GM23338 (cell line): ENCODE measurements around the gene PRDX4.

Experiments
- EZH2 ChIP-seq: fragments of 200-600 bp; sonication (generic); IDR thresholded peaks from one replicate; pipeline ENCODE4 v1.8.0; 2017; ENCODE audit warnings: antibody characterized with exemption, mild to moderate bottlenecking, low read depth; ENCODE audit not compliant: unreplicated experiment
- EZH2phosphoT487 ChIP-seq: fragments of 200-600 bp; sonication (generic); IDR thresholded peaks from one replicate; pipeline ENCODE4 v1.8.1; 2018; ENCODE audit warnings: antibody characterized with exemption; ENCODE audit not compliant: unreplicated experiment
- POLR2AphosphoS5 ChIP-seq: IDR thresholded peaks from 2 replicates; pipeline ENCODE4 v1.6.1; 2016; ENCODE audit warnings: antibody characterized with exemption, low read depth
- ZNF114 ChIP-seq: fragments of 250-450 bp; sonication (Bioruptor Pico); IDR thresholded peaks from 2 replicates; pipeline ENCODE4 v1.5.0; 2020; ENCODE audit warnings: mild to moderate bottlenecking, moderate library complexity
- TF ChIP-seq, protein P1 (sequence below): IDR thresholded peaks from one replicate; pipeline ENCODE4 v1.6.1; 2018; ENCODE audit warnings: antibody characterized with exemption; ENCODE audit not compliant: unreplicated experiment
- TF ChIP-seq, protein P2 (sequence below), 2 experiments: fragments of 200-600 bp in 1 of 2; sonication (generic) in 1 of 2; conservative IDR thresholded peaks; 2 replicates each; pipeline versions ENCODE4 v1.5.1 to v1.6.1; 2016 to 2017; ENCODE audit warnings: antibody characterized with exemption in 2 of 2, low read depth in 2 of 2, mild to moderate bottlenecking in 2 of 2, moderate library complexity in 1 of 2

DNA sequence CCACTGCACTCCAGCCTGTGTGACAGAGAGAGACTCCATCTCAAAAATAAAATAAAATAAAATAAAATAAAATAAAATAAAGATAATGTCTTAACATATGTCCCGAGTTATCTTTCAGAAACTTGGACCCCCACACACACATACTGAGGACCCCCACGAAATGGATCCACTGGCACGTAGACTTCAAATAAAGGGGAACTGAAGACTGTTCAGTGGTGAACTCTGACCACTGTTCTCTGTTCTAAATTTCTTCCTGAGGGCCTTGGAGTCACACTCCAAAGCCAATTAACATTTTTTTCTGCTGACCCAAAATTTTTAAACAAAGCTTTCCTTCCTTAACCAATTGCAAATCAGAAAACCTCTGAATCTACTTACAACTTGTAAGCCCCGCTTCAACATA is 43.5 kb upstream of the PRDX4 start:
- TF ChIP-seq, protein P1, sequence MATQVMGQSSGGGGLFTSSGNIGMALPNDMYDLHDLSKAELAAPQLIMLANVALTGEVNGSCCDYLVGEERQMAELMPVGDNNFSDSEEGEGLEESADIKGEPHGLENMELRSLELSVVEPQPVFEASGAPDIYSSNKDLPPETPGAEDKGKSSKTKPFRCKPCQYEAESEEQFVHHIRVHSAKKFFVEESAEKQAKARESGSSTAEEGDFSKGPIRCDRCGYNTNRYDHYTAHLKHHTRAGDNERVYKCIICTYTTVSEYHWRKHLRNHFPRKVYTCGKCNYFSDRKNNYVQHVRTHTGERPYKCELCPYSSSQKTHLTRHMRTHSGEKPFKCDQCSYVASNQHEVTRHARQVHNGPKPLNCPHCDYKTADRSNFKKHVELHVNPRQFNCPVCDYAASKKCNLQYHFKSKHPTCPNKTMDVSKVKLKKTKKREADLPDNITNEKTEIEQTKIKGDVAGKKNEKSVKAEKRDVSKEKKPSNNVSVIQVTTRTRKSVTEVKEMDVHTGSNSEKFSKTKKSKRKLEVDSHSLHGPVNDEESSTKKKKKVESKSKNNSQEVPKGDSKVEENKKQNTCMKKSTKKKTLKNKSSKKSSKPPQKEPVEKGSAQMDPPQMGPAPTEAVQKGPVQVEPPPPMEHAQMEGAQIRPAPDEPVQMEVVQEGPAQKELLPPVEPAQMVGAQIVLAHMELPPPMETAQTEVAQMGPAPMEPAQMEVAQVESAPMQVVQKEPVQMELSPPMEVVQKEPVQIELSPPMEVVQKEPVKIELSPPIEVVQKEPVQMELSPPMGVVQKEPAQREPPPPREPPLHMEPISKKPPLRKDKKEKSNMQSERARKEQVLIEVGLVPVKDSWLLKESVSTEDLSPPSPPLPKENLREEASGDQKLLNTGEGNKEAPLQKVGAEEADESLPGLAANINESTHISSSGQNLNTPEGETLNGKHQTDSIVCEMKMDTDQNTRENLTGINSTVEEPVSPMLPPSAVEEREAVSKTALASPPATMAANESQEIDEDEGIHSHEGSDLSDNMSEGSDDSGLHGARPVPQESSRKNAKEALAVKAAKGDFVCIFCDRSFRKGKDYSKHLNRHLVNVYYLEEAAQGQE: no peak
- TF ChIP-seq, protein P2, sequence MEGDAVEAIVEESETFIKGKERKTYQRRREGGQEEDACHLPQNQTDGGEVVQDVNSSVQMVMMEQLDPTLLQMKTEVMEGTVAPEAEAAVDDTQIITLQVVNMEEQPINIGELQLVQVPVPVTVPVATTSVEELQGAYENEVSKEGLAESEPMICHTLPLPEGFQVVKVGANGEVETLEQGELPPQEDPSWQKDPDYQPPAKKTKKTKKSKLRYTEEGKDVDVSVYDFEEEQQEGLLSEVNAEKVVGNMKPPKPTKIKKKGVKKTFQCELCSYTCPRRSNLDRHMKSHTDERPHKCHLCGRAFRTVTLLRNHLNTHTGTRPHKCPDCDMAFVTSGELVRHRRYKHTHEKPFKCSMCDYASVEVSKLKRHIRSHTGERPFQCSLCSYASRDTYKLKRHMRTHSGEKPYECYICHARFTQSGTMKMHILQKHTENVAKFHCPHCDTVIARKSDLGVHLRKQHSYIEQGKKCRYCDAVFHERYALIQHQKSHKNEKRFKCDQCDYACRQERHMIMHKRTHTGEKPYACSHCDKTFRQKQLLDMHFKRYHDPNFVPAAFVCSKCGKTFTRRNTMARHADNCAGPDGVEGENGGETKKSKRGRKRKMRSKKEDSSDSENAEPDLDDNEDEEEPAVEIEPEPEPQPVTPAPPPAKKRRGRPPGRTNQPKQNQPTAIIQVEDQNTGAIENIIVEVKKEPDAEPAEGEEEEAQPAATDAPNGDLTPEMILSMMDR (conservative IDR thresholded peaks at IDR 0.05; ENCODE audit: low read depth in 2 of 2): no peak
- TF ChIP-seq POLR2AphosphoS5: no peak
- no peak for TF ChIP-seq EZH2
- TF ChIP-seq ZNF114 (CRISPR knock-in tag): no peak
- TF ChIP-seq EZH2phosphoT487: no peak
